ENCODE results near the gene DR1. TPM values are rescaled to one million over a fixed set of nuclear protein-coding genes. Genes with fewer than 3 reads are reported as not detected.

The DR1 gene
- total and polyA plus RNA-seq, 2 of the 13 experiments (the other 11 are each of a cell fraction or from before 2014, with no cell fraction given) = 17.8 to 42.3 TPM

DNA sequence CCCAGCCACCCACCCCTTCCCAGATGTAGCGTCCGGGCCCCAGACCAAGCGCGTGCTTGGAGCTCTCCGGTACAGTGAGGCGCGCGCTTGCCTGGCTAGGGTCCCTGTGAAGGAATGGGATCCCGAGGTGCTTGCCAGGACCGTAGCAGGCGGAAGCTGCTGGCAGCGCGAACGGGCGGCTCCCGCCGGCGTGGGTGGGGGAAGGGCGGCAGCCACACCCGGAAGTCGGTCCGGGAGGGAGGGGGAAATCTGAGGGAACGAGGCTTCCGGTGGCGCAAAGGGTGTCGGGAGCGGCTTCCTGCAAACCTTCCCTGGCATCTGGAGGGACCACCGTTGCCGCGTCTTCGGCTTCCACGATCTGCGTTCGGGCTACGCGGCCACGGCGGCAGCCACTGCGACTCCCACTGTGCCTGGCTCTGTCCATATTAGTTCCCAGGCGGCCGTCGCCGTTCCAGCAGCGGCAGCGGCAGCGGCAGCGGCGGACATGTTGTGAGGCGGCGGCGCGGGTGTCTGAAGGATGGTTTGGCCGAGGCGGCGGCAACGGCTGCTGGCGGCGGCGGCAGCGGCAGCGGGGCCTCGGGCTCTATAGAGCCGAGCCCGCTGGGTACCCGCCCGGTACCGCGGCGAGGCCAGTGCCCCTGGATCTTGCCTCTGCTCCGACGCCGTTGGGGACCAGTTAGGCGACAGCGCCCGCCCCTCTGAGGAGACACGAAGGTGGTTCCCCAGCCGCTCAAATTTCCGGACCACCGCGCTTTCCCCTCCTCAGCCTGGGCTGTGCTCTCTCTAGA lies at the start of gene DR1 (continued):
- 0 out of 2 replicates have a peak, but pooled peaks have one; percentile 32 for TF ChIP-seq EEA1 (CRISPR knock-in tag; IDR thresholded peaks at IDR 0.05; ENCODE audit: borderline replicate concordance)
- peak; percentile 33; the same call in 1 of the 2 replicates for TF ChIP-seq HNF4G (IDR thresholded peaks at IDR 0.05; ENCODE audit: borderline replicate concordance, low read depth, low read length)
- no peak for TF ChIP-seq HNF4G (CRISPR knock-in tag; IDR thresholded peaks at IDR 0.05; ENCODE audit: borderline replicate concordance, low read depth)
- no peak for TF ChIP-seq RBM22 (optimal IDR thresholded peaks at IDR 0.05; ENCODE audit: low read length)
- no peak for TF ChIP-seq SIX1 (CRISPR knock-in tag; IDR thresholded peaks at IDR 0.05; ENCODE audit: borderline replicate concordance)
- TF ChIP-seq RORA (CRISPR knock-in tag; IDR thresholded peaks at IDR 0.05) = no peak
- peak; percentile 98 for TF ChIP-seq ZMYM4 (CRISPR knock-in tag; IDR thresholded peaks at IDR 0.05)
- TF ChIP-seq, protein P1, sequence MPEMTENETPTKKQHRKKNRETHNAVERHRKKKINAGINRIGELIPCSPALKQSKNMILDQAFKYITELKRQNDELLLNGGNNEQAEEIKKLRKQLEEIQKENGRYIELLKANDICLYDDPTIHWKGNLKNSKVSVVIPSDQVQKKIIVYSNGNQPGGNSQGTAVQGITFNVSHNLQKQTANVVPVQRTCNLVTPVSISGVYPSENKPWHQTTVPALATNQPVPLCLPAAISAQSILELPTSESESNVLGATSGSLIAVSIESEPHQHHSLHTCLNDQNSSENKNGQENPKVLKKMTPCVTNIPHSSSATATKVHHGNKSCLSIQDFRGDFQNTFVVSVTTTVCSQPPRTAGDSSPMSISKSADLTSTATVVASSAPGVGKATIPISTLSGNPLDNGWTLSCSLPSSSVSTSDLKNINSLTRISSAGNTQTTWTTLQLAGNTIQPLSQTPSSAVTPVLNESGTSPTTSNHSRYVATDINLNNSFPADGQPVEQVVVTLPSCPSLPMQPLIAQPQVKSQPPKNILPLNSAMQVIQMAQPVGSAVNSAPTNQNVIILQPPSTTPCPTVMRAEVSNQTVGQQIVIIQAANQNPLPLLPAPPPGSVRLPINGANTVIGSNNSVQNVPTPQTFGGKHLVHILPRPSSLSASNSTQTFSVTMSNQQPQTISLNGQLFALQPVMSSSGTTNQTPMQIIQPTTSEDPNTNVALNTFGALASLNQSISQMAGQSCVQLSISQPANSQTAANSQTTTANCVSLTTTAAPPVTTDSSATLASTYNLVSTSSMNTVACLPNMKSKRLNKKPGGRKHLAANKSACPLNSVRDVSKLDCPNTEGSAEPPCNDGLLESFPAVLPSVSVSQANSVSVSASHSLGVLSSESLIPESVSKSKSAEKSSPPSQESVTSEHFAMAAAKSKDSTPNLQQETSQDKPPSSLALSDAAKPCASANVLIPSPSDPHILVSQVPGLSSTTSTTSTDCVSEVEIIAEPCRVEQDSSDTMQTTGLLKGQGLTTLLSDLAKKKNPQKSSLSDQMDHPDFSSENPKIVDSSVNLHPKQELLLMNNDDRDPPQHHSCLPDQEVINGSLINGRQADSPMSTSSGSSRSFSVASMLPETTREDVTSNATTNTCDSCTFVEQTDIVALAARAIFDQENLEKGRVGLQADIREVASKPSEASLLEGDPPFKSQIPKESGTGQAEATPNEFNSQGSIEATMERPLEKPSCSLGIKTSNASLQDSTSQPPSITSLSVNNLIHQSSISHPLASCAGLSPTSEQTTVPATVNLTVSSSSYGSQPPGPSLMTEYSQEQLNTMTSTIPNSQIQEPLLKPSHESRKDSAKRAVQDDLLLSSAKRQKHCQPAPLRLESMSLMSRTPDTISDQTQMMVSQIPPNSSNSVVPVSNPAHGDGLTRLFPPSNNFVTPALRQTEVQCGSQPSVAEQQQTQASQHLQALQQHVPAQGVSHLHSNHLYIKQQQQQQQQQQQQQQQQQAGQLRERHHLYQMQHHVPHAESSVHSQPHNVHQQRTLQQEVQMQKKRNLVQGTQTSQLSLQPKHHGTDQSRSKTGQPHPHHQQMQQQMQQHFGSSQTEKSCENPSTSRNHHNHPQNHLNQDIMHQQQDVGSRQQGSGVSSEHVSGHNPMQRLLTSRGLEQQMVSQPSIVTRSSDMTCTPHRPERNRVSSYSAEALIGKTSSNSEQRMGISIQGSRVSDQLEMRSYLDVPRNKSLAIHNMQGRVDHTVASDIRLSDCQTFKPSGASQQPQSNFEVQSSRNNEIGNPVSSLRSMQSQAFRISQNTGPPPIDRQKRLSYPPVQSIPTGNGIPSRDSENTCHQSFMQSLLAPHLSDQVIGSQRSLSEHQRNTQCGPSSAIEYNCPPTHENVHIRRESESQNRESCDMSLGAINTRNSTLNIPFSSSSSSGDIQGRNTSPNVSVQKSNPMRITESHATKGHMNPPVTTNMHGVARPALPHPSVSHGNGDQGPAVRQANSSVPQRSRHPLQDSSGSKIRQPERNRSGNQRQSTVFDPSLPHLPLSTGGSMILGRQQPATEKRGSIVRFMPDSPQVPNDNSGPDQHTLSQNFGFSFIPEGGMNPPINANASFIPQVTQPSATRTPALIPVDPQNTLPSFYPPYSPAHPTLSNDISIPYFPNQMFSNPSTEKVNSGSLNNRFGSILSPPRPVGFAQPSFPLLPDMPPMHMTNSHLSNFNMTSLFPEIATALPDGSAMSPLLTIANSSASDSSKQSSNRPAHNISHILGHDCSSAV (CRISPR knock-in tag; IDR thresholded peaks at IDR 0.05; ENCODE audit: borderline replicate concordance) = no peak
- peak; percentile 99 for TF ChIP-seq GABPB1 (CRISPR knock-in tag; IDR thresholded peaks at IDR 0.05)
- peak; percentile 77 for TF ChIP-seq ZFY (CRISPR knock-in tag; IDR thresholded peaks at IDR 0.05)
- TF ChIP-seq ZFP37 (CRISPR knock-in tag; IDR thresholded peaks at IDR 0.05; ENCODE audit: borderline replicate concordance) = no peak
- TF ChIP-seq, protein P2, sequence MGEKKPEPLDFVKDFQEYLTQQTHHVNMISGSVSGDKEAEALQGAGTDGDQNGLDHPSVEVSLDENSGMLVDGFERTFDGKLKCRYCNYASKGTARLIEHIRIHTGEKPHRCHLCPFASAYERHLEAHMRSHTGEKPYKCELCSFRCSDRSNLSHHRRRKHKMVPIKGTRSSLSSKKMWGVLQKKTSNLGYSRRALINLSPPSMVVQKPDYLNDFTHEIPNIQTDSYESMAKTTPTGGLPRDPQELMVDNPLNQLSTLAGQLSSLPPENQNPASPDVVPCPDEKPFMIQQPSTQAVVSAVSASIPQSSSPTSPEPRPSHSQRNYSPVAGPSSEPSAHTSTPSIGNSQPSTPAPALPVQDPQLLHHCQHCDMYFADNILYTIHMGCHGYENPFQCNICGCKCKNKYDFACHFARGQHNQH (CRISPR knock-in tag; IDR thresholded peaks at IDR 0.05) = peak; percentile 85
- TF ChIP-seq, protein P3, sequence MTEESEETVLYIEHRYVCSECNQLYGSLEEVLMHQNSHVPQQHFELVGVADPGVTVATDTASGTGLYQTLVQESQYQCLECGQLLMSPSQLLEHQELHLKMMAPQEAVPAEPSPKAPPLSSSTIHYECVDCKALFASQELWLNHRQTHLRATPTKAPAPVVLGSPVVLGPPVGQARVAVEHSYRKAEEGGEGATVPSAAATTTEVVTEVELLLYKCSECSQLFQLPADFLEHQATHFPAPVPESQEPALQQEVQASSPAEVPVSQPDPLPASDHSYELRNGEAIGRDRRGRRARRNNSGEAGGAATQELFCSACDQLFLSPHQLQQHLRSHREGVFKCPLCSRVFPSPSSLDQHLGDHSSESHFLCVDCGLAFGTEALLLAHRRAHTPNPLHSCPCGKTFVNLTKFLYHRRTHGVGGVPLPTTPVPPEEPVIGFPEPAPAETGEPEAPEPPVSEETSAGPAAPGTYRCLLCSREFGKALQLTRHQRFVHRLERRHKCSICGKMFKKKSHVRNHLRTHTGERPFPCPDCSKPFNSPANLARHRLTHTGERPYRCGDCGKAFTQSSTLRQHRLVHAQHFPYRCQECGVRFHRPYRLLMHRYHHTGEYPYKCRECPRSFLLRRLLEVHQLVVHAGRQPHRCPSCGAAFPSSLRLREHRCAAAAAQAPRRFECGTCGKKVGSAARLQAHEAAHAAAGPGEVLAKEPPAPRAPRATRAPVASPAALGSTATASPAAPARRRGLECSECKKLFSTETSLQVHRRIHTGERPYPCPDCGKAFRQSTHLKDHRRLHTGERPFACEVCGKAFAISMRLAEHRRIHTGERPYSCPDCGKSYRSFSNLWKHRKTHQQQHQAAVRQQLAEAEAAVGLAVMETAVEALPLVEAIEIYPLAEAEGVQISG (CRISPR knock-in tag; IDR thresholded peaks at IDR 0.05) = peak; percentile 95
- TF ChIP-seq FOXP1 (IDR thresholded peaks at IDR 0.05) = no peak
- TF ChIP-seq FOXP1 (CRISPR knock-in tag; IDR thresholded peaks at IDR 0.05) = peak; percentile 39; the same call in 1 of the 2 replicates
- TF ChIP-seq, protein P4, sequence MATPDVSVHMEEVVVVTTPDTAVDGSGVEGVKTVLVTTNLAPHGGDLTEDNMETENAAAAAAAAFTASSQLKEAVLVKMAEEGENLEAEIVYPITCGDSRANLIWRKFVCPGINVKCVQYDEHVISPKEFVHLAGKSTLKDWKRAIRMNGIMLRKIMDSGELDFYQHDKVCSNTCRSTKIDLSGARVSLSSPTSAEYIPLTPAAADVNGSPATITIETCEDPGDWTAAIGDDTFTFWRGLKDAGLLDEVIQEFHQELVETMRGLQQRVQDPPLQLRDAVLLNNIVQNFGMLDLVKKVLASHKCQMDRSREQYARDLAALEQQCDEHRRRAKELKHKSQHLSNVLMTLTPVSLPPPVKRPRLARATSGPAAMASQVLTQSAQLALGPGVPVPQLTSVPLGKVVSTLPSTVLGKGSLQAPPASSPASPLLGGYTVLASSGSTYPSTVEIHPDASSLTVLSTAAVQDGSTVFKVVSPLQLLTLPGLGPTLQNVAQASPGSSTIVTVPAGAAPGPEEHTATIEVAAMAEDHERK (CRISPR knock-in tag; IDR thresholded peaks at IDR 0.05; ENCODE audit: low read depth) = peak; percentile 55; the same call in 1 of the 2 replicates

Data from HepG2 (cell line).